ENCODE data around the gene CAMKV.

CAMKV gene

GRCh38 chr3:49895791-49896190 lies 26.1 kb upstream of the CAMKV start:
- TF ChIP-seq CEBPB (IDR thresholded peaks at IDR 0.05) (no peak), REST (IDR thresholded peaks at IDR 0.05; ENCODE audit: low read depth) (no peak), EGR1 (IDR thresholded peaks at IDR 0.05) (no peak), EP300 (IDR thresholded peaks at IDR 0.05; ENCODE audit: borderline replicate concordance) (no peak), MAX (IDR thresholded peaks at IDR 0.05) (no peak), FOXM1 (IDR thresholded peaks at IDR 0.05; ENCODE audit: borderline replicate concordance, low read depth) (no peak), TCF12 (IDR thresholded peaks at IDR 0.05; ENCODE audit: low read depth) (no peak), TEAD4 (IDR thresholded peaks at IDR 0.05) (no peak)

- TF ChIP-seq MAX (IDR thresholded peaks at IDR 0.05) (no peak), YY1 (IDR thresholded peaks at IDR 0.05; ENCODE audit: low read depth) (no peak), RAD21 (IDR thresholded peaks at IDR 0.05; ENCODE audit: low read depth) (no peak), TCF12 (IDR thresholded peaks at IDR 0.05; ENCODE audit: low read depth) (no peak), CREB1 (IDR thresholded peaks at IDR 0.05; ENCODE audit: low read depth) (no peak), TEAD4 (IDR thresholded peaks at IDR 0.05) (no peak), ZBTB7A (IDR thresholded peaks at IDR 0.05; ENCODE audit: low read depth) (no peak), FOXM1 (IDR thresholded peaks at IDR 0.05; ENCODE audit: borderline replicate concordance, low read depth) (no peak), CEBPB (IDR thresholded peaks at IDR 0.05) (no peak), EGR1 (IDR thresholded peaks at IDR 0.05) (no peak), USF1 (IDR thresholded peaks at IDR 0.05) (no peak), NFIC (IDR thresholded peaks at IDR 0.05) (no peak), TAF1 (IDR thresholded peaks at IDR 0.05; ENCODE audit: low read depth) (no peak), EP300 (IDR thresholded peaks at IDR 0.05; ENCODE audit: borderline replicate concordance) (no peak), REST (IDR thresholded peaks at IDR 0.05; ENCODE audit: low read depth) (no peak)
Observed at GRCh38 chr3:49889296-49889695, 19.6 kb upstream of the CAMKV start.

- TF ChIP-seq CREB1 (IDR thresholded peaks at IDR 0.05; ENCODE audit: low read depth), result no peak
- TF ChIP-seq EGR1 (IDR thresholded peaks at IDR 0.05), result no peak
- no peak for TF ChIP-seq TEAD4 (IDR thresholded peaks at IDR 0.05)
- TF ChIP-seq ZBTB7A (IDR thresholded peaks at IDR 0.05; ENCODE audit: low read depth), result no peak
- no peak for TF ChIP-seq USF1 (IDR thresholded peaks at IDR 0.05)
- no peak for TF ChIP-seq EP300 (IDR thresholded peaks at IDR 0.05; ENCODE audit: borderline replicate concordance)
- no peak for TF ChIP-seq RAD21 (IDR thresholded peaks at IDR 0.05; ENCODE audit: low read depth)
- TF ChIP-seq NFIC (IDR thresholded peaks at IDR 0.05), result no peak
- TF ChIP-seq TCF12 (IDR thresholded peaks at IDR 0.05; ENCODE audit: low read depth), result no peak
- no peak for TF ChIP-seq YY1 (IDR thresholded peaks at IDR 0.05; ENCODE audit: low read depth)
- no peak for TF ChIP-seq CEBPB (IDR thresholded peaks at IDR 0.05)
- no peak for TF ChIP-seq REST (IDR thresholded peaks at IDR 0.05; ENCODE audit: low read depth)
- TF ChIP-seq FOXM1 (IDR thresholded peaks at IDR 0.05; ENCODE audit: borderline replicate concordance, low read depth), result no peak
Observed at GRCh38 chr3:49886922-49887265, 17.2 kb upstream of the CAMKV start.

- no peak for TF ChIP-seq MAX (IDR thresholded peaks at IDR 0.05)
- no peak for TF ChIP-seq NFIC (IDR thresholded peaks at IDR 0.05)
- no peak for TF ChIP-seq CREB1 (IDR thresholded peaks at IDR 0.05; ENCODE audit: low read depth)
- TF ChIP-seq TEAD4 (IDR thresholded peaks at IDR 0.05), result no peak
- no peak for TF ChIP-seq ZBTB7A (IDR thresholded peaks at IDR 0.05; ENCODE audit: low read depth)
- no peak for TF ChIP-seq YY1 (IDR thresholded peaks at IDR 0.05; ENCODE audit: low read depth)
- TF ChIP-seq USF1 (IDR thresholded peaks at IDR 0.05), result no peak
- no peak for TF ChIP-seq CEBPB (IDR thresholded peaks at IDR 0.05)
- no peak for TF ChIP-seq TCF12 (IDR thresholded peaks at IDR 0.05; ENCODE audit: low read depth)
- TF ChIP-seq RAD21 (IDR thresholded peaks at IDR 0.05; ENCODE audit: low read depth), result no peak
- no peak for TF ChIP-seq FOXM1 (IDR thresholded peaks at IDR 0.05; ENCODE audit: borderline replicate concordance, low read depth)
- TF ChIP-seq REST (IDR thresholded peaks at IDR 0.05; ENCODE audit: low read depth), result no peak
- no peak for TF ChIP-seq EGR1 (IDR thresholded peaks at IDR 0.05)
- TF ChIP-seq TAF1 (IDR thresholded peaks at IDR 0.05; ENCODE audit: low read depth), result no peak
- no peak for TF ChIP-seq EP300 (IDR thresholded peaks at IDR 0.05; ENCODE audit: borderline replicate concordance)
Observed at GRCh38 chr3:49883998-49884397, 14.3 kb upstream of the CAMKV start.
